ENCODE results near the gene SIK3.

The SIK3 gene

GRCh38 chr11:117020287-117020686 is 77.9 kb downstream of the SIK3 start:
- TF ChIP-seq SPI1 (IDR thresholded peaks at IDR 0.05; ENCODE audit: borderline replicate concordance, low read depth): no peak
- no peak for TF ChIP-seq REST (IDR thresholded peaks at IDR 0.05; ENCODE audit: insufficient replicate concordance, low read depth)
- TF ChIP-seq POLR2AphosphoS5 (IDR thresholded peaks at IDR 0.05; ENCODE audit: low read depth): no peak
- Histone ChIP-seq H3K27me3 (ENCODE audit: insufficient read depth, poor library complexity, severe bottlenecking) (no peaks in the 10 kb centered on the region), H3K27ac (replicated peaks) (no peak overlapping the region), H3K4me3 (replicated peaks; ENCODE audit: insufficient read depth, low read length) (no peak overlapping the region)
- DNase-seq (ENCODE audit: low read depth in 1 of 2, low spot score in 1 of 2): no peak

GRCh38 chr11:117019871-117020270 is 78.4 kb downstream of the SIK3 start:
- Histone ChIP-seq H3K4me3 (replicated peaks; ENCODE audit: insufficient read depth, low read length) (no peak overlapping the region), H3K27ac (replicated peaks) (no peak overlapping the region), H3K27me3 (ENCODE audit: insufficient read depth, poor library complexity, severe bottlenecking) (no peaks in the 10 kb centered on the region)
- no peak for DNase-seq (ENCODE audit: low read depth in 1 of 2, low spot score in 1 of 2)
- TF ChIP-seq SPI1 (IDR thresholded peaks at IDR 0.05; ENCODE audit: borderline replicate concordance, low read depth) (no peak), CTCF (IDR thresholded peaks at IDR 0.05; ENCODE audit: insufficient read depth, low read length) (no peak), REST (IDR thresholded peaks at IDR 0.05; ENCODE audit: insufficient replicate concordance, low read depth) (no peak), POLR2AphosphoS5 (IDR thresholded peaks at IDR 0.05; ENCODE audit: low read depth) (no peak), GABPA (IDR thresholded peaks at IDR 0.05; ENCODE audit: low read depth) (no peak)

- Histone ChIP-seq H3K27ac (replicated peaks) (no peak overlapping the region), H3K27me3 (ENCODE audit: insufficient read depth, poor library complexity, severe bottlenecking) (no peaks in the 10 kb centered on the region), H3K4me3 (replicated peaks; ENCODE audit: insufficient read depth, low read length) (no peak overlapping the region)
- TF ChIP-seq SPI1 (IDR thresholded peaks at IDR 0.05; ENCODE audit: borderline replicate concordance, low read depth) (no peak), POLR2AphosphoS5 (IDR thresholded peaks at IDR 0.05; ENCODE audit: low read depth) (no peak), CTCF (IDR thresholded peaks at IDR 0.05; ENCODE audit: insufficient read depth, low read length) (no peak), GABPA (IDR thresholded peaks at IDR 0.05; ENCODE audit: low read depth) (no peak), REST (IDR thresholded peaks at IDR 0.05; ENCODE audit: insufficient replicate concordance, low read depth) (no peak)
- DNase-seq (ENCODE audit: low read depth in 1 of 2, low spot score in 1 of 2): no peak
Measured at GRCh38 chr11:117017456-117017855, 80.8 kb downstream of the SIK3 start.

GRCh38 chr11:117016747-117017146 is 81.5 kb downstream of the SIK3 start:
- TF ChIP-seq CTCF (IDR thresholded peaks at IDR 0.05; ENCODE audit: insufficient read depth, low read length) (no peak), REST (IDR thresholded peaks at IDR 0.05; ENCODE audit: insufficient replicate concordance, low read depth) (no peak), POLR2AphosphoS5 (IDR thresholded peaks at IDR 0.05; ENCODE audit: low read depth) (no peak), SPI1 (IDR thresholded peaks at IDR 0.05; ENCODE audit: borderline replicate concordance, low read depth) (no peak), GABPA (IDR thresholded peaks at IDR 0.05; ENCODE audit: low read depth) (no peak)
- H3K4me3 ChIP-seq (replicated peaks; ENCODE audit: insufficient read depth, low read length): no peak overlapping the region
- H3K27ac ChIP-seq (replicated peaks): no peak overlapping the region

More at GRCh38 chr11:117016747-117017146, 81.5 kb downstream of the SIK3 start:
- H3K27me3 ChIP-seq (ENCODE audit: insufficient read depth, poor library complexity, severe bottlenecking): no peaks in the 10 kb centered on the region
- no peak for DNase-seq (ENCODE audit: low read depth in 1 of 2, low spot score in 1 of 2)

Data from HL-60 (cell line).